Mesodermal cell (in vitro differentiated cells): ENCODE measurements around the gene NCKAP5.

Source experiments
- H3K27ac ChIP-seq: 2 replicates; pipeline ENCODE4 v1.7.0; 2013; ENCODE audit warnings: mild to moderate bottlenecking, low read depth, low read length, moderate library complexity; ENCODE audit not compliant: severe bottlenecking
- H3K36me3 ChIP-seq: 2 replicates; pipeline ENCODE4 v1.7.1; 2013; ENCODE audit warnings: mild to moderate bottlenecking, low read length, moderate library complexity; ENCODE audit not compliant: control insufficient read depth, insufficient read depth
- H3K4me1 ChIP-seq: one replicate; pipeline ENCODE4 v1.7.1; 2013; ENCODE audit warnings: mild to moderate bottlenecking, low read length; ENCODE audit not compliant: insufficient read depth, control insufficient read depth, poor library complexity, severe bottlenecking
- H3K4me3 ChIP-seq: 2 replicates; pipeline ENCODE4 v1.7.0; 2013; ENCODE audit warnings: low read length, control low read depth, mild to moderate bottlenecking; ENCODE audit not compliant: insufficient read depth, poor library complexity, severe bottlenecking; ENCODE audit errors: extremely low read depth
- H3K9me3 ChIP-seq: 2 replicates; pipeline ENCODE4 v1.7.1; 2013; ENCODE audit warnings: mild to moderate bottlenecking, low read length, moderate library complexity; ENCODE audit not compliant: control insufficient read depth
- WGBS, 2 experiments: methylation state at CpG; one replicate each; pipeline ENCODE4 v1.1.5; 2013; ENCODE audit warnings: missing lambda C conversion rate in 2 of 2; ENCODE audit not compliant: insufficient coverage in 2 of 2; 5-methylcytosine and 5-hydroxymethylcytosine counted together

Gene NCKAP5

DNA sequence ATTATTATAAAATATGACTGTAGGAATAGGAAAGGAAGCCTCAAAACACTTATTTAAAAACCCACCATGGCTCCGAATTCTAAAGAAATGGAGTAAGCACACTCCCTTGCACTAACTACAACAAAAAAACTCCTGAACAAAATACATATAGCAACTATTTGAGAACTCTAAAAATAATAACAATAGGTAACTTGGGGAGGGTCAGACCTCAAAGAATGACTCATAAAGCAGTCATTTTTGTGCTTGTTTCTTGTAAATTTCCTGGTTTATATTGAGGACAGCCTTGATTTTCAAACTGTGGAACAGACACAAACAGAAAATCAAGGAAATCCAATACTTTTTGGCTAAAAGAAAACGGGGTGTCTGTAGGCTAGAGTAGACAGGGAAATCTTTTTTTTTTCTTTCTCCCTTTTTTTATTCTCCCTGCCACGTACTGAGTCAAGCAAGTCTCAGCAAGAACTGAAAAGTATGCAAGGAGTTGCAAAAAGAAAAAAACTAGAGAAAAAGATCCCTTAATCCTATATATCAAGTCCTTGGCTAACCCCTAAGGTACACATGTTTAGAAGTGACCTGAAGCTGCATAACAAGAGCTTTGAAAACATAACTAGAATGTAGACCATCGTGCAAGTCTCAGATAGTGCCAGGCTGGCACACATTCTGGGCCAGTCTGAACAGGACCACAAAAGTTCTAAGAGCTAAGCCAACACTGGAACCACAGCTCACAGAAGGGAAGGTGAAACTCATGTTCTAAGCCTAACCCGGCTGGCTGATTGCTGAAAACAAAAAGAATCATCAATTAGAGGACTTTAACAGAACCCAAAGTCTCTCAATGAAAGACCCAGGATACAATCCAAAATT is 495.2 kb downstream of the NCKAP5 start:
- WGBS, 2 experiments = 78 to 85% methylated on average over 2 of the region's 5 CpGs

GRCh38 chr2:133063775-133064174 is 504.5 kb downstream of the NCKAP5 start:
- Histone ChIP-seq H3K36me3 (no peaks in the 10 kb centered on the region), H3K9me3 (no peaks in the 10 kb centered on the region), H3K27ac (no peak overlapping the region), H3K4me3 (no peak overlapping the region), H3K4me1 (no peaks in the 10 kb centered on the region)
- 33 to 80% methylated on average over 1 of the region's 4 CpGs for WGBS, 2 experiments

More for the DNA sequence above, 495.2 kb downstream of the NCKAP5 start:
- H3K4me3 ChIP-seq = no peak overlapping the region
- no peaks in the 10 kb centered on the region for H3K4me1 ChIP-seq
- no peak overlapping the region for H3K27ac ChIP-seq
- H3K36me3 ChIP-seq = no peaks in the 10 kb centered on the region
- no peaks in the 10 kb centered on the region for H3K9me3 ChIP-seq

DNA sequence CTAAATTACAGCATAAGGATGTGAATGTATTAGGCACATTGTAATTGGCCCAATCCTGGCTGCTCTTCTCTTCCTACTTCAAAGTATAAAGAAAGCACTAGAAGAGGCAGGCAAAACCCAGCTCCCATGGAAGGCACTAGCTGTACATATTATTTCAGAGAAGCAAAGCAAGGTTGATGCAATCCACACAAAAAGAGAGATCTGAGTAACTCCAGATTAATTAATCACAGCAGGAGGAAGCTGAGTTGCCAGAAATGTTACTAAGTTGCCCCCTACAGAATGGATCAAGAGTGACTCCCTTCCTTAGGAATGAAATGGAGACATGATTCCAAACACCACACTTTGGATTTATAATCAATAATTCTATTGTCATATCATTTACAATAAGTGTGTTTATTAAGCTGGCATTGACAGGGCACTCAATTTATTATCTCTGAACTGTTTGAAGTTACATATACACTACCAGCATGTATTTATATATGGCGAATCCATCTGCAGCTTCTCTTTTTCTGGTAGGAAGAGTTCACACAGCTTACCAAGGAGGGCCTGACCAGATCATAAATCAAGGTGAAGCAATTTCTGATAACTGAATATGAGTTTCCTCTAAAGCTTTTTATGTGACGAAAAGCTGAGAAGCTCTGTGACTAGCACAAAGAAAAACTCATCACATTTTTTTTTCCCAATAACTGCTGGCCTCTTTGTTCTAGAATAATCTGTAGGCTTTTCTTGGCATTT is 505.2 kb downstream of the NCKAP5 start:
- Histone ChIP-seq H3K4me3 (no peak overlapping the region), H3K9me3 (no peaks in the 10 kb centered on the region), H3K4me1 (no peaks in the 10 kb centered on the region), H3K27ac (no peak overlapping the region), H3K36me3 (no peaks in the 10 kb centered on the region)
- 60% methylated on average over 1 of the region's 2 CpGs; no CpG with 5 or more reads in 1 of the 2 experiments for WGBS, 2 experiments

DNA sequence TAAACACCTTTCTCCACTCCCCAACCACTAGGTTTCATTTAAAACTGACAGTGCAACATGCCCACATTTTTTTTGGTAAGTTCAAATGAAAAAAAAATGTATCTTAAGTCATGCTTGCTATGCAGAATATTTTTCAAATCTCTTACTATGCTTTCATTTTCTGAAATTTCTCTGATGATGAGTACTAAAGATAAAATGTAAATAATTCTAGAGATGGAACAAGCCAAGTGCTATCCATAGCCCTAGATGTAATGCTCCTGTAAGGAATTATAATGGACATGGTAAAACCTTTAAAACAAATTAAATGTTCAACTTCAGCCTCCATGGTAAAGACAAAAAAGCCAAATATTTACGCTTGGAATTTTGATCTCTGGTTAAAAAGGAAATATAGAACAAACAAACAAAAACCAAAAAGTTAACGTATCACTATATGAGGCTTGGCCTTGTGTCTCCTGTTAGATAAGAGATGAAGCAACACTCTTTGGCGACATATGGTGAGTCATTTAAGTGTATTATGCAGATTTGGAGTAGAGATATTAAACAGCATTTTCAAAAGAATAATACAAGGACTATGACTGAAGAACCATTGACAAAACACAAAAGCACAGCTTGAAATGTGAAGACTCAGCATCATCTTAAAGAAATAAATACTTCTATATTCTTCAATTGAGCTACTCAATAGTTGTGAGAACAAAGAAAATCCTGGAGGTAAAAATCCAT is 506.2 kb downstream of the NCKAP5 start:
- Histone ChIP-seq H3K9me3 (no peaks in the 10 kb centered on the region), H3K4me1 (no peaks in the 10 kb centered on the region)
- WGBS, 2 experiments = no CpG with 5 or more reads among the region's 3 CpGs

DNA sequence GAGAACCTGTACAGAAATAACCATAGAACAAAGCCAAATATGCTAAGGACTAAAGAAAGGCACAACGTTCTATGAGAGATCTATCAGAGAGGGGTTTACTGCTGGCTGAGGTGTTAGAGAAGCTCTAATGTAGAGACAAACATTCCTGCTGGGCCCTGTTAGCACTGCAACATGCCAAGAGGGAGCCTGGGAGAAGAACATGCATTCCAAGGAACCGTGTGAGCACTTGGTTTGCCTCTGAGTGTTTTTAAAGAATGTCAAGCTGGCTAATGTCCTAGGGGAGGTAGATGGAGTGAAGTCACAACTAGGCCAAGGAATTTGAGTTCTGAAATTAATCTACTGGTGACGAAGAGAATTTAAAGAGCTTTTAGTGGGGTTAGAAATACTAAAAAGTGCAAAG is 514.0 kb downstream of the NCKAP5 start:
- H3K27ac ChIP-seq = no peak overlapping the region
- WGBS, 2 experiments = 33 to 47% methylated on average over 1 to 2 of the region's 3 CpGs
- H3K4me3 ChIP-seq = no peak overlapping the region
- H3K4me1 ChIP-seq = no peaks in the 10 kb centered on the region
- no peaks in the 10 kb centered on the region for H3K36me3 ChIP-seq
- no peaks in the 10 kb centered on the region for H3K9me3 ChIP-seq

More for the DNA sequence above, 506.2 kb downstream of the NCKAP5 start:
- H3K36me3 ChIP-seq = no peaks in the 10 kb centered on the region
- no peak overlapping the region for H3K27ac ChIP-seq
- H3K4me3 ChIP-seq = no peak overlapping the region

- no peaks in the 10 kb centered on the region for H3K36me3 ChIP-seq
Observed at GRCh38 chr2:133053541-133053940, 514.7 kb downstream of the NCKAP5 start.

GRCh38 chr2:133045787-133046186 is 522.5 kb downstream of the NCKAP5 start:
- H3K27ac ChIP-seq = no peak overlapping the region
- no peaks in the 10 kb centered on the region for H3K9me3 ChIP-seq
- H3K36me3 ChIP-seq = no peaks in the 10 kb centered on the region
- no peak overlapping the region for H3K4me3 ChIP-seq
- no peaks in the 10 kb centered on the region for H3K4me1 ChIP-seq
- WGBS, 2 experiments = 97 to 98% methylated on average over 3 to 4 of the region's 5 CpGs

More at GRCh38 chr2:133053541-133053940, 514.7 kb downstream of the NCKAP5 start:
- H3K4me3 ChIP-seq = no peak overlapping the region
- no peaks in the 10 kb centered on the region for H3K4me1 ChIP-seq
- H3K27ac ChIP-seq = no peak overlapping the region
- no peaks in the 10 kb centered on the region for H3K9me3 ChIP-seq
- WGBS, 2 experiments = 71 to 85% methylated on average over 3 of the region's 3 CpGs

DNA sequence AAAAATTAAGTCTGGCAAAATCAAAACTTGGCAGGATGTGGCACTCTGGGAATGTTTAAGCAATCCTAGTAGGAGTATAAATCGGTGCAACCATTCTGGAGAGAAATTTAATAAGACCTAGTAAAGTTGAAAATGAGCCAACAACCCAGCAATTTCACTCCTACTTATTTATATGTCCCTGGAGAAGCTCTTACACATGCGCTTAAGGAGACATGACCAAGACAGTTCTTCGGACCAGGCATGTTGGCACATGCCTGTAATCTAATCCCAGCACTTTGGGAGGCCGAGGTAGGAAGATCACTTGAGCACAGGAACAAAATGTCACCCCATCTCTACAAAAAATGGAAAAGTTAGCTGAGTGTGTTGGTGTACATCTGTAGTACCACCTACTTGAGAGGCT is 523.7 kb downstream of the NCKAP5 start:
- WGBS, 2 experiments = 100% methylated on average over 2 of the region's 4 CpGs; no CpG with 5 or more reads in 1 of the 2 experiments
- Histone ChIP-seq H3K27ac (no peak overlapping the region), H3K9me3 (no peaks in the 10 kb centered on the region), H3K36me3 (no peaks in the 10 kb centered on the region), H3K4me1 (no peaks in the 10 kb centered on the region), H3K4me3 (no peak overlapping the region)

GRCh38 chr2:133040170-133040569 is 528.1 kb downstream of the NCKAP5 start:
- Histone ChIP-seq H3K36me3 (no peaks in the 10 kb centered on the region), H3K9me3 (no peaks in the 10 kb centered on the region), H3K4me3 (no peak overlapping the region), H3K27ac (no peak overlapping the region), H3K4me1 (no peaks in the 10 kb centered on the region)
- 83 to 93% methylated on average over 1 to 2 of the region's 4 CpGs for WGBS, 2 experiments

GRCh38 chr2:133039531-133039930 is 528.7 kb downstream of the NCKAP5 start:
- Histone ChIP-seq H3K4me3 (no peak overlapping the region), H3K36me3 (no peaks in the 10 kb centered on the region), H3K27ac (no peak overlapping the region)

More at GRCh38 chr2:133039531-133039930, 528.7 kb downstream of the NCKAP5 start:
- Histone ChIP-seq H3K4me1 (no peaks in the 10 kb centered on the region), H3K9me3 (no peaks in the 10 kb centered on the region)
- no CpG with 5 or more reads among the region's 1 CpG for WGBS, 2 experiments
